Retina (tissue), 1 donor: ENCODE data around the gene SPTLC1.

Experiments used
- DNase-seq: peaks from one replicate; pipeline ENCODE4 v3.0.0-alpha.2; 2016

Gene SPTLC1

GRCh38 chr9:92071634-92072033, 43.6 kb downstream of the SPTLC1 start:
- DNase-seq, result no peak

- DNase-seq, result peak; percentile 34
Observed at GRCh38 chr9:92066168-92066567, 49.0 kb downstream of the SPTLC1 start.

- no peak for DNase-seq
Observed at GRCh38 chr9:92064711-92065110, 50.5 kb downstream of the SPTLC1 start.

GRCh38 chr9:92061184-92061583, 54.0 kb downstream of the SPTLC1 start:
- no peak for DNase-seq

GRCh38 chr9:92059661-92060060, 55.6 kb downstream of the SPTLC1 start:
- DNase-seq, result no peak

GRCh38 chr9:92058723-92059444, 56.3 kb downstream of the SPTLC1 start:
- DNase-seq, result peak; percentile 11

GRCh38 chr9:92058026-92058425, 57.2 kb downstream of the SPTLC1 start:
- DNase-seq, result no peak

- DNase-seq, result no peak
Observed at GRCh38 chr9:92057226-92057625, 58.0 kb downstream of the SPTLC1 start.

GRCh38 chr9:92055624-92056023, 59.6 kb downstream of the SPTLC1 start:
- peak; percentile 16 for DNase-seq

GRCh38 chr9:92048924-92049625, 66.1 kb downstream of the SPTLC1 start:
- no peak for DNase-seq

GRCh38 chr9:92047500-92047899, 67.7 kb downstream of the SPTLC1 start:
- no peak for DNase-seq

- no peak for DNase-seq
Observed at GRCh38 chr9:92046676-92047075, 68.5 kb downstream of the SPTLC1 start.

- DNase-seq, result no peak
Observed at GRCh38 chr9:92044936-92045335, 70.3 kb downstream of the SPTLC1 start.

GRCh38 chr9:92043002-92043401, 72.2 kb downstream of the SPTLC1 start:
- no peak for DNase-seq

- no peak for DNase-seq
Observed at GRCh38 chr9:92042260-92042659, 73.0 kb downstream of the SPTLC1 start.

GRCh38 chr9:92036756-92037155, 78.5 kb downstream of the SPTLC1 start:
- DNase-seq, result no peak

GRCh38 chr9:92036411-92036746, 78.8 kb downstream of the SPTLC1 start:
- no peak for DNase-seq

GRCh38 chr9:92035687-92036410, 79.4 kb downstream of the SPTLC1 start:
- no peak for DNase-seq

- DNase-seq, result no peak
Observed at GRCh38 chr9:92035146-92035545, 80.1 kb downstream of the SPTLC1 start.

GRCh38 chr9:92033991-92034390, 81.2 kb downstream of the SPTLC1 start:
- no peak for DNase-seq

- no peak for DNase-seq
Observed at GRCh38 chr9:92033307-92033706, 81.9 kb downstream of the SPTLC1 start.

GRCh38 chr9:92032891-92033290, 82.3 kb downstream of the SPTLC1 start:
- DNase-seq, result no peak

GRCh38 chr9:92030367-92030766, 84.8 kb downstream of the SPTLC1 start:
- no peak for DNase-seq

- DNase-seq, result no peak
Observed at GRCh38 chr9:92029553-92029952, 85.7 kb downstream of the SPTLC1 start.
